Measurements from ENCODE around the gene BET1L.
"Not testable (repeated sequence)": the region's sequence is repeated elsewhere in the genome, so short reads cannot be mapped to it uniquely, and the experiment has no call there.

BET1L gene

GRCh38 chr11:227824-228379 lies 20.7 kb upstream of the BET1L start:
- DNase-seq: no peak

GRCh38 chr11:225734-226453 lies 18.7 kb upstream of the BET1L start:
- DNase-seq: no peak

DNA sequence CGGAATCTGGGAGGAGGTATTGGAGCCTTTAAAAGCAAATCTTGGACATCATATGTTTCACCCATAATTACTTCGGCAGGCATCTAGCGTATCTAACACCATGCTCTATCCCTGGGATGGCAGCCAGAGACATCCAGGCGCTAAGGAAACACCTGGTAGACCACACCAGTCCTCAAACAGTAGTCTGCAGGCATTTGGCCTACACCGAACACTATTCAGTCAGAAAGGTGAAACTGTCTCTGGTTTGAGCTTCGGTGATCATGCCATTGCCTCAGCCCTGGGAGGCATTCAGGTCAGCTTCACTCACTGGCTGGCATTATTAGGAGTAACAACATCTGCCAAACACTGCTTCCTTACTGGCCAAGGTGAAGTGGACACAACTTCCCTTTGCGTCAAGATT lies 17.2 kb upstream of the BET1L start:
- DNase-seq: no peak

DNA sequence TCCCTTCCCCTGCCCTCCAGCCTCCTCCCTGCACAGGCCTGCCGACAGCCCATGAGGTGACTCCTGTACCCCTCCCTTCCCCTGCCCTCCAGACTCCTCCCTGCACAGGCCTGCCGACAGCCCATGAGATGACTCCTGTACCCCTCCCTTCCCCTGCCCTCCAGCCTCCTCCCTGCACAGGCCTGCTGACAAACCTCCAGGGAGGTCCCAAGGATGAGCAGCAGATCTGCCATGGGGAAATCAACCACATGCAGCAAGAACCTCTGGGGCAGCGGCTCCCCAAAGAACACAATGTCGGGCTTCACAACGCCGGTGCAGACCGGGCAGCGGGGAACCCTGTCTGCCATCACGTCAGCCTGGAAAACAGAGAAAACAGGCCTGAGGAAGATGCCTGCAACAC lies 16.7 kb upstream of the BET1L start:
- no peak for DNase-seq

DNA sequence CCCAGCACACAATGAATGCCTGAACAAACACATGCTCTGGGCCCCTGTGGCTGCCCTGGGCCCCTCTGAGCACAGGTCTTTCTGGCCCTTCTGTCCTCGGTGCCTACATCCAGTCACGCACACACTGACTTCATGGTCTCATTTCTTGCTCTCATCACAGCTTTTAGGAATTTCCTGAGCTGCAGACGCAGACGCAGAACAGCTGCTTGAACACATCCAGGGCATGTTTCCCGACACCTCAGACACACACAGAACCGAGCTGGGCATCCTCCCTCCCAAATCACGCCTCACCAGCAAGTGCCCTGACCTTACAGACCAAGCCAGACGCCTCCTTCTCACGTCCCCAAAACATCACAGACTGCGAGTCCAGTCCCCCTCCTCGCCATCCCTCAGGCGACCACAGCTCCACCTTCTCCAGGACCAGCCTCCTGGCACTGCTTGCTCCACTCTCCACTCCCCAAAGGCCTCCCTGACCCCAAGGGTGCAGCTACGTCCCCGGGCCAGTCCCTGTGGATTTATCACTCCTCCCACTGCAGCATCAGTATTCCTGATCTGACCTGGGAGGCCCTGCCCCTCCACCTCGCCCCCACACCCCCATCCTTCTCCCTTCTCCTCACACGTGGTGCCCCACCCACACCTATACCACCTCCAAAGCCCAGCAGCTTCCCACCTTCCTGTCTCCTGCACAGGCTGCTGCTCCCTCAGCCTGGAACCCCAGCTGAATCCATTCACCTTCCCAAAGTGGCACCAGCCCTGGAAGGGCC lies 16.0 kb upstream of the BET1L start:
- DNase-seq: no peak

- DNase-seq: no peak
These were observed 15.0 kb upstream of the BET1L start for GRCh38 chr11:221998-222789.

DNA sequence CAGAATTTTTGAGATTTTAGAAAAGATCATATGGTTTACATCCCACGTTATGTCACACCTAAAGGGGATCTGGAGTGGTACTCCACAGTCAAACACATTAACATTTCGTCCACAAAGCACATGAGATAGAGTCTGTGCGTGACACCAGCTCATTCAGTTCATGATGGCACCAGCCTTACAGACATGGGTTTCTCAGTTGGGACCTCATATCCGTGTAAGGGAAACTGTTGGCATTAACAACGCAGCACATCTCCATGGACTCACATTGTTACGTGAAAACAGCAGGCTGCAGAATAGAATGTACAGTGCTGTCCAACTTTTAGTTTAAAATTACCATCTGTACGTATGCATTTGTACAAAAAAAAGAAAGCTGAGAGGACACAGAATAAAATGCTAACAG lies 14.3 kb upstream of the BET1L start:
- no peak for DNase-seq

DNA sequence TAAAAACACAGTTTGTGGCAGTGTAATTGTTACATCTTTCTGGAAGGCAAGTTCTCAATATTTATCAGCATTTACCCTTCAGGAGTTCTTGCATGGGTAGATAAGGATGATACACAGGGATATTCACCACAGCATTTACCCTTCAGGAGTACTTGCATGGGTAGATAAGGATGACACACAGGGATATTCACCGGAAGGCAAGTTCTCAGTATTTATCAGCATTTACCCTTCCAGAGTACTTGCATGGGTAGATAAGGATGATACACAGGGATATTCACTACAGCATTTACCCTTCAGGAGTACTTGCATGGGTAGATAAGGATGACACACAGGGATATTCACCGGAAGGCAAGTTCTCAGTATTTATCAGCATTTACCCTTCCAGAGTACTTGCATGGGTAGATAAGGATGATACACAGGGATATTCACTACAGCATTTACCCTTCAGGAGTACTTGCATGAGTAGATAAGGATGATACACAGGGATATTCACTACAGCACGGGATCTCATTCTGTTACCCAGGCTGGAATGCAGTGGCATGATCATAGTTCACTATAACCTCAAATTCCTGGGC lies 13.5 kb upstream of the BET1L start:
- not testable (repeated sequence) for DNase-seq

DNA sequence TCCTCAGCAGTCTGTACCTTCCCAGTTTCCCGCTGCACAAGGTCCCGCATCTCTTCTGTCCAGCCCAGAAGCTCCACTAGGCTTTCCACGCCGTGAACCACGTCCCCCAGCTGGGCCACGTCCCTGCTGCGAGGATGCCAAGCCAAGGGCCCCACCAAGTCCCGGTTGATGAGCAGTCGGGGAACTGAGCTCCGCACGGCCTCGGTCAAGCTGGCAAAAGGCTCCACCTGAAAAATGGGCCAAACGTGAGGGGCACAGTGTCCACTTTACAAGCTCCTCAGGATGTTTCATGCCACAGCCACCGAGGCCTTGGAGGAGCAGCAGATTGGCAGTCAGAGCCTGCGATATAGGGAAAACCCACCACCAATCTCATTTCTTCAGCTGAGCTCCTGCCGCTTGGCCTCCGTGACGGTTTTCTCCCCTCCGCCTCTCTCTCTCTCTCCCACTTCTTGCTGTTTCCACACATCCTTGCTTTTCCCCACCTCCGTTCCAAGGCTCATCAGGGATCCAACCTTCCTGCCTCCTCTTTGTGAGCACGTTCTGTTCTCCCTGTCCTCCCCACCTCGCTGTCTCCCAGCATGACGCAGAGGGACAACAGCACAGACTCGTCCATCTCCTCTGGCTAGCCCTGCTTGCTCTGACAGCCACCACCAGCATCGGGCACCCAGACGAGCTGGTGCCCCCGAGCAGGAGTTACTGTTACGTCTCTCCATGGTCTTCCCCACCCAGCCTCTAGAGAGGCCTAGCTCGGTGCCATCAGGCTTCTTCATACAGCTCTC lies 11.8 kb upstream of the BET1L start:
- DNase-seq: no peak

- DNase-seq: no peak
These were observed 10.5 kb upstream of the BET1L start for GRCh38 chr11:217704-218103.

- no peak for DNase-seq
These were observed 9.1 kb upstream of the BET1L start for GRCh38 chr11:216081-216974.

DNA sequence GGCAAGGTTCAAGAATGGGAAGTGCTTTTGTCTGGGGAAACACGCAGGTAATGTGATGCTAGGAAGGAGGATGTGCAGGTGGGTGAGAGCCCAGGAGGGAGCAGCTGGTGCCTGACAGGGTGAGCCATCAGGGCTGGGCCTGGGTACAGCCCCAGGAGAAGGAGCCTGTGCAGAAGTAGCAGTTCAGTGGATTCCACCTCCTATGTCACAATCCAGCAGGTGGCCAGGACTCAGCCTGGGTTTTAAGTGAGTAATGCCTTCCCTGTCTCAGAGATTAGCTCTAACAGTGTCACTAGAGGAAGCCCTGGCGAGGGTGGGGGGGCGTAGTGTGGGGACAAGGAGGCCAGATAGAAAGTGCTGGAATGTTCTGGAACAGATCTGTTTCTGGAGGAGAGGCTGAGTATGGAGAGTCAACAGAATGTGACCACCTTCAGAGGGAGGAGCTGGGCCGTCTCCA lies 8.4 kb upstream of the BET1L start:
- no peak for DNase-seq

DNA sequence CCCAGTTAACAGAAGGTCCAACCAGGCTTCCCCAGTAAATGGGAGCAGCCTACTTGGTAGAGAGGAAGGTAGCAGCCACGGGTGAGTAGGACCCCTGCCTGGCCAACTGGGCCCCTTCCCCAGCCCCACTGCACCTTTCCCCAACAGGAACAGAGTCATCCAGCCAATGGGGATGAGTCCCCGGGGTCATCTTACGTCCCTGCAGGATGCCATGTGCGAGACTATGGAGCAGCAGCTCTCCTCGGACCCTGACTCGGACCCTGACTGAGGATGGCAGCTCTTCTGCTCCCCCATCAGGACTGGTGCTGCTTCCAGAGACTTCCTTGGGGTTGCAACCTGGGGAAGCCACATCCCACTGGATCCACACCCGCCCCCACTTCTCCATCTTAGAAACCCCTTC lies 6.9 kb upstream of the BET1L start:
- DNase-seq: no peak

- no peak for DNase-seq
These were observed 5.9 kb upstream of the BET1L start for GRCh38 chr11:213111-213510.

- no peak for DNase-seq
These were observed 5.2 kb upstream of the BET1L start for GRCh38 chr11:212150-213100.

- DNase-seq: no peak
These were observed 4.5 kb upstream of the BET1L start for GRCh38 chr11:211741-212140.

DNA sequence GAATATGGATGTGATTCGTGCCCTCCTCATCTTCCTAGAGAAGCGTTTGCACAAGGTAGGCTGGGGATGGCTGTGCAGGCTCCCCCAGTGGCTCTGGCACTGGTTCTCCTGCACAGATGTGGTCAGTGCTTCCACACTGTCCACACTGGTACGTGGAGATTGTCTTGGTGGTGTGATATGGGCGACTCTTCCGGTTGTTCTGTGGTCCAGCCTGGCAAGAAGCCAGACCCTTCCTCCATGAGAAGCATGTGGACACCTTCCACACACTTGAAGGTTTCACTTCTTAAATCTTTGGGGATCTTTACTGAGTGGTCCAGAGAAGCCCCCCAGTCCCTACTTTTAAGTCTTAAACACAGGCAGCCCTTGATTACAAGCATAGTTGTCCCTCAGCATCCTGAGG lies 4.1 kb upstream of the BET1L start:
- no peak for DNase-seq

DNA sequence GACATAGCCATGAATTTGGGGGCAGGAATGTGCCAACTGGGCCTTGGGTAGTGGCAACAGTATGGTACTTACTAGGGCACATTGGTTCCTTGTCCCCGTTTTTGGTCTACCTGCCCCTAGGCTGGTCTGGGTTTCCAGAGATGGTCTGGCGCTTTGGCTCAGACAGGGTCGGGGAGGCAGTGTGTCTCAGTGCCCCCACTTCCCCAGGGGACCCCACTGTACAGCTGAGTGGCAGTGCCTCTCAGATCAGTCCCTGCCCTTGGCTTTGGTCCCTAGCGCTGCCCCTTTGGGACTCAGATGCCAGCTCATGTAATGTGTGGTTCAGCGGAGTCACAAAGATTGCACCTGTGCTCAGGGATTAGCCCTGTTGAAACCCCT lies 3.6 kb upstream of the BET1L start:
- DNase-seq: no peak

DNA sequence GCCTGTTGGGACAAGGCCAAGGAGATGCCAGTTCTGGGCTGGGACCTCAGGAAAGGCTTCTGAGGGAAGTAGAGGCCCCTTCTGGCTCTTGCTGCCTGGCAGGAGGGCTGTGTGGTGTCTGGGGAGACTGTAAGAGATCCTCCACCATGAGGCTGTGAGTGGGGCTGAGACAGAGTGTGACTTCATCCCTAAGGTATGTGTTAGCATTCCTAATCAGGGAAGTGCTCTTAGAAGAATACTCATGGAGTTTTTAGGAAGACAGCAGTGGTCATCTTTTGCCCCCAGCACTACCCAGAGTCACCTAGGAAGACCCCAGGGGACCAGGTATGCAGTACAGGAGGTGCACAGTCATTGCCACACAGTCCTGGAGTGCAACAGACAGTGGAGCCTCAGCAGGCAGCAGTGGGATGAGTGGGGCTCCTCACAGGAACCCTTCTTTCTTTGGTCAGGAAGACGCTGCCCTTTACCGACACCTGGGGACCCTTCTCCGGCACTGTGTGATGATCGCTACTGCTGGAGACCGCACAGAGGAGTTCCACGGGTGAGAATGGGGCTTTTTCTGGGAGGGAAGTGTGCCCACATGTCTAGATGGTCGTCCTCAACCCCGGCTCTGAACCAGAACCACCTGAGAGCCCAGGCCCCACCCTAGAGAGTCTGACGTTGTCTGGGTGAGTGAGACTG lies 3.1 kb upstream of the BET1L start:
- no peak for DNase-seq
